GM19099 (cell line): ENCODE data around the gene TMEM184A.

Experiments
- POLR2A ChIP-seq: IDR thresholded peaks from 3 replicates; pipeline ENCODE4 v1.6.1; 2011; ENCODE audit warnings: low read depth; ENCODE audit not compliant: insufficient read length; ENCODE audit errors: extremely low read depth

The TMEM184A gene

DNA sequence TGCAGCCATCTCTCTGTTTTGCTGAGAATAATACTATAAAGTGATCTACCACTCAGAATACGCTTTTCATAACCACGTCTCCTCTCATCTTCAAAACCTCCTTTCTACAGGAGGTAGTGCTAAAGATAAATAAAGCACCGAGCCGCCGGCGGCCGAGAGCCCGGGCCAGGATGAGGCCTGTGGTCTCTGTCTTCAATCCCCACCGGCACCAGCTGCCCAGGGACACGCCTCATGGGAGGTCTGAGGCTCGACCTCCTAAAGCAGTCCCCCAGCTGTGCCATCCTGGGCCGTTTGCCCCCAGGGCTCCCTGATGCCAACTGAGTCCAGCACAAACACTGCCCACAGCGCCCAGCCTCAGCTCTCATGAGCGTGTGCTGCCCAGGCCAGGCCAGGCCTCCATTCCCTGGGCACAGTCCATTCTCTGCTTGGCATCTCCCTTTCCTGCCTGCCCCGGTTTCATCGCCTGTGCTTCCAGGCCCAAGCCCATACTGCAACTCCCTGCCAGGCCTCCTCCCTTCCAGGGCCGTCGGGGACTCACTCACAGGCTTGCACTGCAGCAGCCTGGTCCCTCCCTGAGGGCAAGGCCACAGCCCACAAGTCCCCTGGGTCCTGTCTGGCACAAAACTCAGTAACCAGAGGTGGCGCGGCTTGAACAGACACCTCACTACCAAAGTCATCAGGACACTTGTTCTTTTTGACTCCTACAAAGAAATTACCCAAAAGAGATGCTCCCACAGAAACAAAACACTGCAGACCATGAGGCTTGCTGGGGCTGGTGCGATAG is 54.3 kb downstream of the TMEM184A start:
- TF ChIP-seq POLR2A, result no peak

DNA sequence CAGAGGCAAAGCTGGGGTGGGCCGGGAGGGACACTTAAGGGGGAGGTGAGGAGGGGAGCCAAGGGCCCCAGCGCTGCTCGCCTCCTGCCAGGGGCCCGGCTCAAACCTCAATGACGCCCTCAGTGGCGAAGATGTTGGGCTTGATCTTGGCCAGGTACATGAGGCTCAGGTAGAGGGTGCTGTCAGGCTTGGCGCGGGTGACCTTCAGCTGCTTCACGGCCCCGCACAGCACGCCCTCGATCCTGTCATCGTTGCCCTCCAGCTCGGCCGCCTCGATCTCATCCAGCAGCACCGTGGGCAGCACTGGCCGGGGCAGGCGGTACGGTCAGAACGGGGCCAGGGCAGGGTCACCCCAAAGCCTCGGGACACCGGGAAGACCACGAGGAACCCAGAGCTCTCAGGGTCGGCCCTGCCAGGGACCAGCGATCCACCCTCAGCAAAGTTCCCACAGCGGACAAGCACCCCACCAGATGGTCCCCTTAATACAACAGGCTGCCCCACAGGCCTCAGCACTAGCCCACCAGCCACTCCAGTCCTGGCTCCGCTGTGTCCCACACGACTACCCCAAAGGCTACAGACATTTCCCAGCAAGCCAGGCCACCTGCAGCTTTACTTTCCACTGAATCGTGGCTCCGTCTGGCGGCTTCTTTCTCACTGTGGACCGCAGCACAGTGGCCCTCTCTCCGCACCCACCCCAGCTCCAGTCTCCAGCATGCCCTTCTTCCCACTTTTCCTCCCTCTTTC is 55.8 kb downstream of the TMEM184A start:
- TF ChIP-seq POLR2A, result no peak

DNA sequence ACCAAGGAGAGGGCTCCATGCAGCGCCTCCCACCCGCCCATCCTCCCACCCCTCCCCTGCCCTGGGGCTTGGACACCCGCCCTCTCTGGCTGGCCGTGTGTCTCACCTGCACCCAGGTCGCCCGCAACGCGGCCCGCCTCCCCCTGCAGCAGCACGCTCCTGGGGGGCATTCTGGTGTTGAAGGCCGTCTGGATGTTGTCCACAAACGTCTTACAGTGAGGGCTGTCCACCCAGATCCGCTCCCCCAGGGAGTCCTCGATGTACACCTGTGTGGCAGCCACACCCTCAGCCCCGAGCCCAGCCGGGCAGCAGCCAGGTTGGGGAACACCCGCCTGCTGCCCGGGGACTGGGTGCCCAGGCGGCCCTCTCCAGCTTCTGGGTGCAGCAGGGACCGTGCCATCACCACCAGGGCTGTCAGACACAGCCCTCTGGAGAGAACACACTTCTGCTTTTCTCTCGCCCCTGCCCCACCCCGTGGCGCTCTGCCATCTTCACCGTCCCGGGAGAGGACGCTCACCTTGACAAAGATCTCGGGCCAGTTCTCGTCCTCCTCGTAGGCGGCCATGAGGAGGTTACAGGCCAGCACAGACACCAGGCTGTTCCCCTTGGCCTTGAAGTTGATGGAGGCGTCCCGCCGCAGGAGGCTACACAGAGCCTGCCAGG is 56.5 kb downstream of the TMEM184A start:
- TF ChIP-seq POLR2A, result no peak

DNA sequence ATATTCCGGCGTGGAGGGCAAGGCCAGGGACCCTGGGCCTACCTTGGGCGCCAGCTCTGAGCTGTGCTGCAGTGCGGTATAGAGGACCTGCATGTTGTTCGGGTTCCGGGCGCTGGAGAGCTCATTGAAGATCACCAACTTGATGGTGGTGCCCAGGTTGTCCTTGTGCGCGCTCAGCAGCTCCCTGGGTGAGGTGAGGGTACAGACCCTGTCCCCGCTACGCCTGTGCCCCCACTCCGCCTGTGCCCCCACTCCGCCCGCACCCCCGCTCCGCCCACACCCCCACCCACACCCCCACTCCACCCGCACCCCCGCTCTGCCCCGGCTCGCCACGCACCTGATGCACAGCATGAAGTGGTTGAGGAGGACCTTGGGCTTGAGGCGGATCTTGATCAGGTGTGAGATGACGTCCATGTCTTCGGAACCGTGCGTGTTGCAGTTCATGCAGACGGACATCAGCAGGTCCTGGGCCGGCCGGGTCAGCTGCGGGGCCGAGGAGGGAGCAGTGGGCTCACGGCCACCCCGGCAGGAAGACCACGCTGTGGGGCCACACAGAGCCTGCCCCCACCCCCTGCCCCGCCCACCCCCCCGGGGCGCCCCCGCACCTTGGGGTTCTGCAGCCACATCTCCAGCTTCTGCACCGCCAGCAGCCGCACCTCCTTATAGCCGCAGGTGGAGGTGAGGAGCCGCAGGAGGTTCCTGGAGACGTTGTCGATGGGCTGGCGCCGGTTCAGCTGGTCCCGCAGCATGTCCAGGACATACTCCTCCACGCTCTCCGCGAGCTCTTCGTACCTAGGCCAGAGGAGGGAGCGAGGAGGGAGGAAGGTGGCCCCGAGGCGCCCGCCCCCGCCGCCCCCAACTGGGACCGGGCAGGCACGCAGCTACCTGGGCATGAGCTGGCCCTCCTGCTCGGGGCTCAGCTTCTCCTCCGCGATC is 57.4 kb downstream of the TMEM184A start:
- TF ChIP-seq POLR2A, result no peak

DNA sequence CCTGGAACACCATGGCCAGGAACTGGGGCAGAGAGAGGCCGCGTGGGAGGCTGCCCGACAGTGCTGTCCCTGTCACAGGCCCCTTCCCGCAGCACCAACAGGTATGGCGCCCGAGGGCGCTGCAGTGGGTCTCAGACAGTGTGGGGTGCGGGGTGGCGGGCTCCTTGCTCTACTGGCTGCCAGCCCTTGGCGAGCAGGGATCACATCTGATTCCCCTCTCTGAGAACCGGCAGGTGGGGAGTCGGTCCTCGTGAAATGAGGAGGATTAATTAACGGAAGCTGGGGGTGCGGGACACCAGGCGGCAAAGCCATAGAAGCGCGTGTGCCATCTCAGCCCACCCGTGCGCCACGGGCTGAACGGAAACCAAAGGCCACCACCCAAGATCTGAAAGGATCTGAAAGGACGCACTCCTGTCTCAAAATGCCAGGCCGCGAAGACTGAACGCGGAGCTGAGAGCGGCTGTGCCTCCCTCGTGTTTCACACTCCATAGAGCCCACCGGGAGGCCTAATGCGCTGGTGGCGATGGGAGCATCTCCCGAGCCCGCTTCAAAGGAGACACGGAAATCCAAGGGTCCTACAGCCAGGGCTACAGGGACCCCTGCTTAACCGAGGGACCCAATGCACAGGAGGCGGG is 58.6 kb downstream of the TMEM184A start:
- TF ChIP-seq POLR2A, result no peak

DNA sequence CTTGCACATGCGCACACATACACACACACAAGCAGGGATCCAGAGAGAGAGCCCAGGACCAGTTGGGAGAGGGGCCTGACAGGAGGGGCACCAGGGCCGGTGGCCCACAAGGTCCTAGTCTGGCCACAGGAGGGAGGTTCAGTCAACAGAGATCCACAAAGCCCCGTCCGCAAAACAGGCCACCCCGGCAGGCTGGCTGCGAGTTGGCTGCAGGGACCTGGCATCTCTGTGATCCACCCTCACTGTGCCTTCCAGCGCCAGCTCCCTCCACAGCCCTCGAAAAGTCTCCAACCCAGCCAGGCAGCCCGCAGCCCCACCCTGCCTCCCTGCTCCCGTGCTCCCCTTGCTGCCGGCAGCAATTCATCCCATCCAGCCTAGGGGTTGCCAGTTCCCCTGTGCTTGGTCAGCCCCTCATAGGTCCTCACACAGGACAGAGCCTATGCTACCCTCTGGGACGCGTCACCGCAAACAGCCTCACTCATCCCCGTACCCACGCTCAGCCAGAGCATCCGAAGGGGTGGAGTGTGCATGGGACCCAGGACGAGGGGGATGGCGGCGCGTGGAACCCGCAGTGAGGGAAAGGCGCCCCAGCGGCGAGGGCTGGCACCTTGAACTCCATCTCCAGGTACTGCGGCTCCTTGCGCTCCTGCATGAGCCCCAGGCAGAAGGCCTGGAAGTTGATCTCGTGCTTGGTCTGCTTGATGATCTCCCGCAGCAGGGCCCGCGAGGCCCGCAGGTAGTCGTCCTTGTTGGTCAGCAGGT is 59.3 kb downstream of the TMEM184A start:
- no peak for TF ChIP-seq POLR2A

DNA sequence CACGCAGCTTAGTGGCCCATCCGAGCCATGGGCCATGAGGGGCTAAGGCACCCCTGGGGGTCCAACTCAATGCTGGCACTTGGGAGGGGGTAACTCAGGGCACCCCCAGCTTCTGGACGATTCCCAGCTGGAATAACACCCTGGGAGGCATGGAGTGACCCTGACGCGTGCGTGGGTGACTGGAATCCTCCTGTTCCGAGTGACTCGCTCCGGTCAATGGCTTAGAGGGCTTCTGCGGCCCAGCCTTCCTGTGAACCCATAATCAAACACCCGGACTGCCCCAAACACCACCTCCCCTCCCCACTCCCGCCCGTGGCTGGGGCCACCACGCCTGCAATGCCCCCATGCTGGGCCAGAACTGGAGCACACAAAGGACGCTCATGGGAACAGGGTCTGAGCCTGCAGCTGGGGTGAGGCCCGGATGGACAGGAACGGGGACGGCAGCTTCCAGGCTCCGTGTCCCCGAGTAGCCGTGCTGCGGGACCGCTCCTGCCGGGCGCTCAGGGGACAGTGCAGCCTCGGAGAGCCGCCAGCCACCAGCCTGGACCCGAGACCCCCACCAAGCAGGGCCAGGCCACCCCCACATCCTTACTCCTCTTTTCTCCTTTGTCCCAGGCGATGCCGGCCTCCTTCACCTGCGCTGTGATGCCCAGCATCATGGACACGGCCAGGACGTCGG is 60.3 kb downstream of the TMEM184A start:
- TF ChIP-seq POLR2A, result no peak

DNA sequence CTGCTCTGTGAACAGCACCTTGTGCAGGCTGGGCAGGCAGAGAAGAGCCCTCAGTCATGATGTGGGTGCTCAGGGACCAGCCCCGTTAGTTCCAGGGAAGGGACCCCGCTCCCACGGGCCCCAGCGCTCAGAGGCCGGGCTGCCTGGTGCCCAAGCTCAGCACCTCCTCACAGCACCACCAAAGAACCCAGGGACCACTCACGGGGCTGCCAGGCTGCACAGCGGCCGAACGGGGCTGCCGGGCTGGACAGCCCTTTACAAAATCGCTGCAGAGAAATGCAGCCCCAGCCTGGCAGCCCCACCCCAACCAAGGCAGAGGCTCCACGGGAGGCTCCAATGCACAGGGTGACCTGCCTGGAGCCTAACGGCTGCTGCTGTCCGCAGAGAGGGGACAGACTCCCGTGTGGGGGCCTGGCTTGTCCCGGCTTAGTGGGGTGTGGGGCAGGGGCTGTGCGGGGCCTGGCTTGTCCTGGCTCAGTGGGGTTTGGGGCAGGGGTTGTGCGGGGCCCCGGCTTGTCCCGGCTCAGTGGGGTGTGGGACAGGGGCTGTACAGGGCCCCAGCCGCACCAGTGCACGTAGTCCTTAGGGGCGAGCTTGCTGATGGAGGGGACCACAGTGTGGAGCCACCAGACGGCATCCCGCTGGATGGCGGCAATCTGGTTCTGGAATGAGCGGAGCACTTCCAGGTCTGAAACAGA is 61.0 kb downstream of the TMEM184A start:
- TF ChIP-seq POLR2A, result no peak

DNA sequence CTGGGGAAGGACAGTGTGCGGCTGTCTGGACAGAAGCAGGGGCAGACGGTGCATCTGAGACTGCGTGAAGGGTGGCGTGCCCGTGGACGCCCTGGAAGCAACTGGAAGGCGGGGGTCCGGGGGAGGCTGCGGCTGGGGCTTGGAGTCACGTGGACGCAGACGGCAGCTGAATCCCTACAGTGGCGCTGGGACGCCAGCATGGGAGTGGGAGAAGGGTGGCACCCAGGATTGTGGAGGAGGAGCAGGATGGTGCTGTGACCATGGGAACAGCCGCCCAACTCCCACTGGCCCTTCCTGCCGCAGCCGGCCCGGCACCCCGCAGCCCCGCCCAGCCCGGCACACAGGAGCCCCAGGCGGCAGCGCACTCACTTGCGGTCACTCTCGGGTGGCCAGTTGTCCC is 61.6 kb downstream of the TMEM184A start:
- TF ChIP-seq POLR2A, result no peak

DNA sequence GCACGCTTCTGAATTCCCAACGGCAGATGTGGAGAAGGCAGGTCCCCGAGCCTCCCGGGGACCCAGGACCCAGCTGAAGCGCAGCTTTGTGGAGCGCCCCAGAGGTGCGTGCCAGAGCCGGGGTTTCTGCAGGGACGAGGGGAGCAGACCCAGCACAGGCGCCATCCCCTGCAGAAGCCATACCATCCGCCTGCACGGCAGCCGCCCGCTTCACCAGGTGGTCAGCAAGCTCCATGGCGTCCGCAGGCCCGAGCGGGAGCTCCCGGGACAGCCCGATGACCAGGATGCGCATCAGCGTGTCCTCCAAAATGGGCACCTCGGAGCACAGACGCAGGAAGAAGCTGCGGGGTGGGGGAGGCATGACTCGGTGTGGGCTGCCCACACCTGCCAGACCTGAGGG is 62.4 kb downstream of the TMEM184A start:
- TF ChIP-seq POLR2A, result no peak

DNA sequence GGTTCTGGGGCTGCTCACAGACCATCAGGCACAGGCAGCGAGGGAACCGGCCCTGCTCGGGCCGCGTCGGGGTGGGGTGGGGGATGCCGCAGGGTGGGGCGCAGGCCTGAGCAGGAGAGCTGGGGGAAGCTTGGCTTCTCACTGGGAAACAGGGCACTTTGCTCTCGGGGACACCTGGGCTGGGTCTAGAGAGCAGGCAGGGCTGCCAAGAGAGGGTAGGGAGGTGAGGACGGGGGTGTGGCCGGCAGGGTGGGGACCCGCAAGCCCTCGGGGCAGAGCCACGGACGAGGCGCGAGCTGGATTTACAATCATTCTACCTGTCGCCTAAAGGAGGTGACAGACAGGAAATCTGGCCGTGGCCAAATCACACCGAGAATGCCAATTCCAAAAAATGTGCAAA is 62.9 kb downstream of the TMEM184A start:
- TF ChIP-seq POLR2A, result no peak

DNA sequence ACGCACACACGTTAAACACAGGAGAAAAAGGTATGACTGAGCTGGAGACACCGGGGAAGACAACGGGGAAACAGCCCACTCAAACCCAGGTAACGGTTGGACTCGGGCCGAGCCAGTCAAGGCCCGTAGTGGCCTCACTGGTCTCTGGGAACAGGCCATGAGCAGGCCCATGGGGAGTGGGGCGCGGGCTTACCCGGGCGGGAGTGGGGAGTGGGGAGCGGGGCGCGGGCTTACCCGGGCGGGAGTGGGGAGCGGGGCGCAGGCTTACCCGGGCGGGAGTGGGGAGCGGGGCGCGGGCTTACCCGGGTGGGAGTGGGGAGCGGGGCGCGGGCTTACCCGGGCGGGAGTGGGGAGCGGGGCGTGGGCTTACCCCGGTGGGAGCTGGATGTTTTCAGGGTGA is 63.4 kb downstream of the TMEM184A start:
- TF ChIP-seq POLR2A, result no peak
